ENCODE measurements around the gene KIF4B.
"Not testable (repeated sequence)": the region's sequence is repeated elsewhere in the genome, so short reads cannot be mapped to it uniquely, and the experiment has no call there.

Gene KIF4B

GRCh38 chr5:154993461-154993860 is 20.1 kb upstream of the KIF4B start:
- no peak for DNase-seq (ENCODE audit: low spot score)
- Histone ChIP-seq H3K27ac (no peak overlapping the region), H3K4me3 (no peak overlapping the region)
- no peak for TF ChIP-seq CTCF (IDR thresholded peaks at IDR 0.05)

GRCh38 chr5:154995679-154996078 is 17.9 kb upstream of the KIF4B start:
- no peak for TF ChIP-seq CTCF (IDR thresholded peaks at IDR 0.05)
- Histone ChIP-seq H3K27ac (no peak overlapping the region), H3K4me3 (no peak overlapping the region)
- DNase-seq (ENCODE audit: low spot score): no peak

GRCh38 chr5:154997746-154998145 is 15.8 kb upstream of the KIF4B start:
- TF ChIP-seq CTCF (IDR thresholded peaks at IDR 0.05): no peak
- Histone ChIP-seq H3K4me3 (no peak overlapping the region), H3K27ac (no peak overlapping the region)
- no peak for DNase-seq (ENCODE audit: low spot score)

GRCh38 chr5:154999865-155000264 is 13.7 kb upstream of the KIF4B start:
- Histone ChIP-seq H3K27ac (no peak overlapping the region), H3K4me3 (no peak overlapping the region)
- DNase-seq (ENCODE audit: low spot score): no peak
- TF ChIP-seq CTCF (IDR thresholded peaks at IDR 0.05): no peak

- no peak for DNase-seq (ENCODE audit: low spot score)
- no peak overlapping the region for H3K4me3 ChIP-seq
- TF ChIP-seq CTCF (IDR thresholded peaks at IDR 0.05): no peak
- no peak overlapping the region for H3K27ac ChIP-seq
These were observed 12.0 kb upstream of the KIF4B start for GRCh38 chr5:155001523-155001922.

GRCh38 chr5:155002722-155003121 is 10.8 kb upstream of the KIF4B start:
- not testable (repeated sequence) for H3K27ac ChIP-seq; H3K4me3 ChIP-seq; DNase-seq (ENCODE audit: low spot score)

- Histone ChIP-seq H3K4me3 (no peak overlapping the region), H3K27ac (no peak overlapping the region)
- DNase-seq (ENCODE audit: low spot score): no peak
- TF ChIP-seq CTCF (IDR thresholded peaks at IDR 0.05): no peak
These were observed 9.3 kb upstream of the KIF4B start for GRCh38 chr5:155004138-155004744.

- DNase-seq (ENCODE audit: low spot score); H3K27ac ChIP-seq; H3K4me3 ChIP-seq: not testable (repeated sequence)
These were observed 7.3 kb upstream of the KIF4B start for GRCh38 chr5:155006265-155006664.

All from coronary artery (tissue), 2 donors.